WTC11 (cell line): Measurements from ENCODE around the gene TENT4B. TPM values are rescaled to one million over a fixed set of nuclear protein-coding genes. Genes with fewer than 3 reads are reported as not detected.

ENCODE experiments used
- ATAC-seq: fragments of 200-7000 bp; cut with Tn5 transposase; 2 replicates; pipeline ENCODE4 v1.10.0; 2021; ENCODE audit warnings: mild to moderate bottlenecking, moderate library complexity
- CTCF ChIA-PET: fragments of 300-600 bp; sonication (Branson Sonifier 250); formaldehyde crosslinking; loops from one replicate; lab custom pipeline; 2021; ENCODE audit warnings: antibody characterized with exemption; lab: Charles Lee
- POLR2A ChIA-PET: fragments of 350-600 bp; sonication (Branson Sonifier 250); formaldehyde crosslinking; loops from one replicate; lab custom pipeline; 2021; ENCODE audit warnings: antibody characterized with exemption; lab: Charles Lee
- DNase-seq: peaks from one replicate; pipeline ENCODE4 v3.0.0; 2021; ENCODE audit warnings: low spot score
- H3K27ac Mint-ChIP-seq: 2 replicates; pipeline ENCODE4 v1.8.0; 2021; ENCODE audit warnings: mixed read lengths
- H3K27me3 Mint-ChIP-seq: 2 replicates; pipeline ENCODE4 v1.8.0; 2021; ENCODE audit warnings: low read depth, mild to moderate bottlenecking, moderate library complexity, mixed read lengths
- H3K36me3 Mint-ChIP-seq: 2 replicates; pipeline ENCODE4 v1.8.0; 2021; ENCODE audit warnings: mixed read lengths
- H3K4me1 Mint-ChIP-seq: 2 replicates; pipeline ENCODE4 v1.8.0; 2022; ENCODE audit warnings: mixed read lengths
- H3K4me3 Mint-ChIP-seq: 2 replicates; pipeline ENCODE4 v1.8.0; 2021; ENCODE audit warnings: mild to moderate bottlenecking, moderate library complexity, mixed read lengths
- H3K9me3 Mint-ChIP-seq: 2 replicates; pipeline ENCODE4 v1.8.0; 2021; ENCODE audit warnings: mixed read lengths
- ATF3 ChIP-seq: sonication (generic); formaldehyde crosslinking; conservative IDR thresholded peaks from 2 replicates; pipeline ENCODE4 v1.8.1; 2022; ENCODE audit warnings: mild to moderate bottlenecking, missing genetic modification reagents
- CTCF ChIP-seq: fragments of 200-600 bp; IDR thresholded peaks from 2 replicates; pipeline ENCODE4 v1.8.0; 2022; ENCODE audit warnings: antibody characterized with exemption
- ERG ChIP-seq: fragments of 250-450 bp; sonication (Bioruptor Pico); IDR thresholded peaks from 2 replicates; pipeline ENCODE4 v1.8.0; 2021; ENCODE audit warnings: mild to moderate bottlenecking
- ETV6 ChIP-seq: sonication (generic); formaldehyde crosslinking; IDR thresholded peaks from 2 replicates; pipeline ENCODE4 v1.8.1; 2022; ENCODE audit warnings: mild to moderate bottlenecking, missing genetic modification reagents
- FOXP1 ChIP-seq: sonication (generic); formaldehyde crosslinking; IDR thresholded peaks from 2 replicates; pipeline ENCODE4 v1.8.0; 2022; ENCODE audit warnings: missing genetic modification reagents, mild to moderate bottlenecking, moderate library complexity, borderline replicate concordance
- GABPB1 ChIP-seq: sonication (generic); formaldehyde crosslinking; IDR thresholded peaks from 2 replicates; pipeline ENCODE4 v1.8.1; 2023; ENCODE audit warnings: mild to moderate bottlenecking, missing genetic modification reagents
- IRF1 ChIP-seq: sonication (generic); formaldehyde crosslinking; IDR thresholded peaks from 2 replicates; pipeline ENCODE4 v1.8.0; 2023; ENCODE audit warnings: missing genetic modification reagents
- MXD4 ChIP-seq: fragments of 250-450 bp; sonication (Bioruptor Pico); IDR thresholded peaks from 2 replicates; pipeline ENCODE4 v1.8.0; 2021; ENCODE audit warnings: mild to moderate bottlenecking, moderate library complexity, borderline replicate concordance
- NR1H2 ChIP-seq: sonication (generic); formaldehyde crosslinking; IDR thresholded peaks from 2 replicates; pipeline ENCODE4 v1.9.0; 2021; ENCODE audit warnings: mild to moderate bottlenecking, moderate library complexity, missing genetic modification reagents
- OVOL2 ChIP-seq: fragments of 250-450 bp; sonication (Bioruptor Pico); IDR thresholded peaks from 2 replicates; pipeline ENCODE4 v1.9.0; 2021; ENCODE audit warnings: mild to moderate bottlenecking, borderline replicate concordance
- PRDM15 ChIP-seq: sonication (generic); formaldehyde crosslinking; IDR thresholded peaks from 2 replicates; pipeline ENCODE4 v1.8.0; 2022; ENCODE audit warnings: missing genetic modification reagents
- RELA ChIP-seq: sonication (generic); formaldehyde crosslinking; IDR thresholded peaks from 2 replicates; pipeline ENCODE4 v1.8.1; 2022; ENCODE audit warnings: missing genetic modification reagents, mild to moderate bottlenecking, borderline replicate concordance
- SP1 ChIP-seq: sonication (generic); formaldehyde crosslinking; conservative IDR thresholded peaks from 2 replicates; pipeline ENCODE4 v1.8.1; 2022; ENCODE audit warnings: missing genetic modification reagents
- ZNF121 ChIP-seq: sonication (generic); formaldehyde crosslinking; IDR thresholded peaks from 2 replicates; pipeline ENCODE4 v1.8.0; 2023; ENCODE audit warnings: missing genetic modification reagents
- total RNA-seq: library from RNA; stranded (reverse); gene quantifications from 3 replicates; pipeline ENCODE4 v1.2.3, GENCODE V29; 2021
- TF ChIP-seq, protein P1 (sequence below): sonication (generic); formaldehyde crosslinking; IDR thresholded peaks from 2 replicates; pipeline ENCODE4 v1.8.0; 2022; ENCODE audit warnings: mild to moderate bottlenecking, missing genetic modification reagents
- TF ChIP-seq, protein P2 (sequence below): sonication (generic); formaldehyde crosslinking; IDR thresholded peaks from 2 replicates; pipeline ENCODE4 v1.8.0; 2023; ENCODE audit warnings: missing genetic modification reagents, mild to moderate bottlenecking, borderline replicate concordance
- TF ChIP-seq, protein P3 (sequence below): fragments of 250-450 bp; sonication (Bioruptor Pico); conservative IDR thresholded peaks from 2 replicates; pipeline ENCODE4 v1.9.0; 2021; ENCODE audit warnings: mild to moderate bottlenecking
- TF ChIP-seq, protein P4 (sequence below): fragments of 250-450 bp; sonication (Bioruptor Pico); IDR thresholded peaks from 2 replicates; pipeline ENCODE4 v1.9.0; 2021; ENCODE audit warnings: mild to moderate bottlenecking

Gene TENT4B
- total RNA-seq, 1 experiment from 2014 or later: 14.3 TPM

DNA sequence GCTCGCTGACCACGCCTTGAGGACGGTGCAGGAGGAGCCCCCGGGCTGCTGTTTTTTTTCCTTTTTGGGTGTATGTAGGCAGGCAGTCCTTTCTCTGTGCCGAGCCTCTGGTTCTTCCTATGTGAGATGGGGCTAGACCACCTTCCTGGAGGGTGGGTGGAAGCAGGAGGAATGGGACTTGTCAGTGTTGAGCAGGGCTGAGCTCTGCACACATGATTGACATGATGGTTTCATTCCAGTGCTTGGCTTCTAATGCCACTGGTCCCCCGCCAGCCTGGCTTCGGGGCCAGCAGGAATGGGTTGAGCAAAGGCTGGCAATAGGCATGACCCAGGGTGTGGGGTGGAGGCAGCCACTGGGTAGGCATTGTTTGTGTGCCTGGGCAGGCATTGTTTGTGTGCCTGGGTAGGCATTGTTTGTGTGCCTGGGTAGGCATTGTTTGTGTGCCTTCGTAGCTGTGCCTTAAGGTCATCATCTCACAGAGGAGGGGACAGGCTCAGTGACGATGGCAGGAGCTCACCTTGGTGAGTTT is 99.0 kb downstream of the TENT4B start:
- Mint-ChIP-seq H3K27ac (no peak overlapping the region; the same call in 1 of the 2 replicates), H3K36me3 (no peaks in the 10 kb centered on the region), H3K9me3 (no peaks in the 10 kb centered on the region), H3K4me3 (no peak overlapping the region), H3K4me1 (peaks cover 26% of the 10 kb centered on the region), H3K27me3 (peaks cover 4% of the 10 kb centered on the region; the same call in 1 of the 2 replicates)
- ATAC-seq: no peak
- ChIA-PET CTCF (interaction anchor here (0.8 to 1.7 kb wide), 2 partner anchors 23 to 42 kb away, joined by 3 to 5 read pairs; no protein-coding TSS in a partner anchor), POLR2A (no interaction called here)
- no peak for DNase-seq
- TF ChIP-seq OVOL2 (no peak), IRF1 (CRISPR knock-in tag) (no peak), ETV6 (CRISPR knock-in tag) (no peak), CTCF (no peak), RELA (CRISPR knock-in tag) (no peak), ZNF121 (CRISPR knock-in tag) (no peak), NR1H2 (CRISPR knock-in tag) (no peak), FOXP1 (no peak), SP1 (CRISPR knock-in tag) (no peak), GABPB1 (CRISPR knock-in tag) (no peak), PRDM15 (CRISPR knock-in tag) (no peak), ATF3 (CRISPR knock-in tag) (no peak), ERG (CRISPR knock-in tag) (no peak), MXD4 (CRISPR knock-in tag) (no peak)
- TF ChIP-seq, protein P1, sequence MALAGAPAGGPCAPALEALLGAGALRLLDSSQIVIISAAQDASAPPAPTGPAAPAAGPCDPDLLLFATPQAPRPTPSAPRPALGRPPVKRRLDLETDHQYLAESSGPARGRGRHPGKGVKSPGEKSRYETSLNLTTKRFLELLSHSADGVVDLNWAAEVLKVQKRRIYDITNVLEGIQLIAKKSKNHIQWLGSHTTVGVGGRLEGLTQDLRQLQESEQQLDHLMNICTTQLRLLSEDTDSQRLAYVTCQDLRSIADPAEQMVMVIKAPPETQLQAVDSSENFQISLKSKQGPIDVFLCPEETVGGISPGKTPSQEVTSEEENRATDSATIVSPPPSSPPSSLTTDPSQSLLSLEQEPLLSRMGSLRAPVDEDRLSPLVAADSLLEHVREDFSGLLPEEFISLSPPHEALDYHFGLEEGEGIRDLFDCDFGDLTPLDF (CRISPR knock-in tag): no peak
- TF ChIP-seq, protein P2, sequence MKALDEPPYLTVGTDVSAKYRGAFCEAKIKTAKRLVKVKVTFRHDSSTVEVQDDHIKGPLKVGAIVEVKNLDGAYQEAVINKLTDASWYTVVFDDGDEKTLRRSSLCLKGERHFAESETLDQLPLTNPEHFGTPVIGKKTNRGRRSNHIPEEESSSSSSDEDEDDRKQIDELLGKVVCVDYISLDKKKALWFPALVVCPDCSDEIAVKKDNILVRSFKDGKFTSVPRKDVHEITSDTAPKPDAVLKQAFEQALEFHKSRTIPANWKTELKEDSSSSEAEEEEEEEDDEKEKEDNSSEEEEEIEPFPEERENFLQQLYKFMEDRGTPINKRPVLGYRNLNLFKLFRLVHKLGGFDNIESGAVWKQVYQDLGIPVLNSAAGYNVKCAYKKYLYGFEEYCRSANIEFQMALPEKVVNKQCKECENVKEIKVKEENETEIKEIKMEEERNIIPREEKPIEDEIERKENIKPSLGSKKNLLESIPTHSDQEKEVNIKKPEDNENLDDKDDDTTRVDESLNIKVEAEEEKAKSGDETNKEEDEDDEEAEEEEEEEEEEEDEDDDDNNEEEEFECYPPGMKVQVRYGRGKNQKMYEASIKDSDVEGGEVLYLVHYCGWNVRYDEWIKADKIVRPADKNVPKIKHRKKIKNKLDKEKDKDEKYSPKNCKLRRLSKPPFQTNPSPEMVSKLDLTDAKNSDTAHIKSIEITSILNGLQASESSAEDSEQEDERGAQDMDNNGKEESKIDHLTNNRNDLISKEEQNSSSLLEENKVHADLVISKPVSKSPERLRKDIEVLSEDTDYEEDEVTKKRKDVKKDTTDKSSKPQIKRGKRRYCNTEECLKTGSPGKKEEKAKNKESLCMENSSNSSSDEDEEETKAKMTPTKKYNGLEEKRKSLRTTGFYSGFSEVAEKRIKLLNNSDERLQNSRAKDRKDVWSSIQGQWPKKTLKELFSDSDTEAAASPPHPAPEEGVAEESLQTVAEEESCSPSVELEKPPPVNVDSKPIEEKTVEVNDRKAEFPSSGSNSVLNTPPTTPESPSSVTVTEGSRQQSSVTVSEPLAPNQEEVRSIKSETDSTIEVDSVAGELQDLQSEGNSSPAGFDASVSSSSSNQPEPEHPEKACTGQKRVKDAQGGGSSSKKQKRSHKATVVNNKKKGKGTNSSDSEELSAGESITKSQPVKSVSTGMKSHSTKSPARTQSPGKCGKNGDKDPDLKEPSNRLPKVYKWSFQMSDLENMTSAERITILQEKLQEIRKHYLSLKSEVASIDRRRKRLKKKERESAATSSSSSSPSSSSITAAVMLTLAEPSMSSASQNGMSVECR (CRISPR knock-in tag): no peak
- TF ChIP-seq, protein P3, sequence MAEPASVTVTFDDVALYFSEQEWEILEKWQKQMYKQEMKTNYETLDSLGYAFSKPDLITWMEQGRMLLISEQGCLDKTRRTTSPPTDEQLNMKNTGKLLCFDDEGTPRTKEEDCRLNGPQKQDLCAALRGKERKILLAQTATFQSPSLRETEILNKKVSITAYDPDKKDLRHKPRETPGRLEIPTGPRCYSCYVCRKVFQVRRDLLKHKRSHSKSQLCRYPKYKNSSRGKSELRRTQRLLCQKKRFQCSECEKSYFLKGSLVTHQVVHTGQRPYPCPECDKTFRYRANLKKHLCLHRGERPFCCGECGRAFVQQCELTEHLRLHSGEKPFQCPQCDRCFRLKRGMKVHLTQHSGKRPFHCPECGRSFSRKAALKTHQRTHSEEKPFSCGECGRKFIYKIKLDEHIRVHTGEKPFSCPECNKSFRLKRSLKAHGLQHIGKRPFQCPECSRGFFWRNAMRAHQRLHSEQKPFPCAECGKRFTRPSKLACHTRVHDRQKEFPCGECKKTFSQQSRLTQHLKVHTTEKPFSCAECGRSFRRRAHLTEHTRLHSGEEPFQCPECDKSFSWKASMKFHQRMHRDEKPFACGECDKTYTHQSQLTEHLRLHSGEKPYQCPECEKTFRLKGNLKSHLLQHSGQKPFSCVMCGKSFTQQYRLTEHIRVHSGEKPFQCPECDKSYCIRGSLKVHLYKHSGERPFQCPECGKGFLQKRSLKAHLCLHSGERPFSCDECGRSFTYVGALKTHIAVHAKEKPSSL (CRISPR knock-in tag): no peak
- TF ChIP-seq, protein P4, sequence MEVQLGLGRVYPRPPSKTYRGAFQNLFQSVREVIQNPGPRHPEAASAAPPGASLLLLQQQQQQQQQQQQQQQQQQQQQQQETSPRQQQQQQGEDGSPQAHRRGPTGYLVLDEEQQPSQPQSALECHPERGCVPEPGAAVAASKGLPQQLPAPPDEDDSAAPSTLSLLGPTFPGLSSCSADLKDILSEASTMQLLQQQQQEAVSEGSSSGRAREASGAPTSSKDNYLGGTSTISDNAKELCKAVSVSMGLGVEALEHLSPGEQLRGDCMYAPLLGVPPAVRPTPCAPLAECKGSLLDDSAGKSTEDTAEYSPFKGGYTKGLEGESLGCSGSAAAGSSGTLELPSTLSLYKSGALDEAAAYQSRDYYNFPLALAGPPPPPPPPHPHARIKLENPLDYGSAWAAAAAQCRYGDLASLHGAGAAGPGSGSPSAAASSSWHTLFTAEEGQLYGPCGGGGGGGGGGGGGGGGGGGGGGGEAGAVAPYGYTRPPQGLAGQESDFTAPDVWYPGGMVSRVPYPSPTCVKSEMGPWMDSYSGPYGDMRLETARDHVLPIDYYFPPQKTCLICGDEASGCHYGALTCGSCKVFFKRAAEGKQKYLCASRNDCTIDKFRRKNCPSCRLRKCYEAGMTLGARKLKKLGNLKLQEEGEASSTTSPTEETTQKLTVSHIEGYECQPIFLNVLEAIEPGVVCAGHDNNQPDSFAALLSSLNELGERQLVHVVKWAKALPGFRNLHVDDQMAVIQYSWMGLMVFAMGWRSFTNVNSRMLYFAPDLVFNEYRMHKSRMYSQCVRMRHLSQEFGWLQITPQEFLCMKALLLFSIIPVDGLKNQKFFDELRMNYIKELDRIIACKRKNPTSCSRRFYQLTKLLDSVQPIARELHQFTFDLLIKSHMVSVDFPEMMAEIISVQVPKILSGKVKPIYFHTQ: no peak
